T-cell (primary cell): ENCODE measurements around the gene PPIG. TPM values are rescaled to one million over a fixed set of nuclear protein-coding genes. Genes with fewer than 3 reads are reported as not detected.

ENCODE experiments used
- ATAC-seq, 4 experiments: fragments of 200-7000 bp in 3 of 4; fragments of 150-1000 bp in 1 of 4; cut with Tn5 transposase; replicated peaks in 1 of 4; 1 replicate in 3 of 4; 2 replicates in 1 of 4; pipeline ENCODE4 v1.10.0; 2021; ENCODE audit warnings: moderate library complexity in 3 of 4, mild to moderate bottlenecking in 2 of 4, moderate number of reproducible peaks in 1 of 4
- CTCF ChIA-PET, 2 donors: fragments of 300-600 bp; sonication (Branson Sonifier 250); formaldehyde crosslinking; loops; one replicate each; lab custom pipeline; 2022; ENCODE audit warnings: antibody characterized with exemption in 2 of 2; lab: Charles Lee
- POLR2A ChIA-PET, 2 donors: fragments of 300-600 bp; sonication (Branson Sonifier 250); formaldehyde crosslinking; loops; one replicate each; lab custom pipeline; 2022; ENCODE audit warnings: antibody characterized with exemption in 2 of 2; lab: Charles Lee
- DNase-seq, 35 experiments: peaks; one replicate each; pipeline versions ENCODE4 v3.0.0 to v3.0.0-alpha.2; 2013 to 2023
- H3K27ac ChIP-seq: one replicate; pipeline ENCODE4 v1.5.1; 2013; ENCODE audit warnings: low read length
- H3K27me3 ChIP-seq, 2 experiments: replicated peaks in 1 of 2; 1 replicate in 1 of 2; 2 replicates in 1 of 2; pipeline versions ENCODE4 v1.6.1 to v1.7.0; 2013; ENCODE audit warnings: low read length in 1 of 2, mixed read lengths in 1 of 2; ENCODE audit not compliant: control insufficient read depth in 2 of 2, insufficient read depth in 2 of 2; ENCODE audit errors: extremely low read depth in 1 of 2
- H3K36me3 ChIP-seq, 2 donors: 1 replicate in 1 of 2; 2 replicates in 1 of 2; pipeline versions ENCODE4 v1.6.1 to v1.7.0; 2013; ENCODE audit warnings: low read length in 1 of 2; ENCODE audit not compliant: control insufficient read depth in 2 of 2, insufficient read depth in 1 of 2; ENCODE audit errors: extremely low read depth in 1 of 2
- H3K4me1 ChIP-seq, 2 experiments: 1 replicate in 1 of 2; 2 replicates in 1 of 2; pipeline versions ENCODE4 v1.6.1 to v1.7.0; 2013; ENCODE audit warnings: low read length in 2 of 2, mixed read lengths in 1 of 2; ENCODE audit not compliant: insufficient read depth in 2 of 2, control insufficient read depth in 1 of 2; ENCODE audit errors: extremely low read depth in 1 of 2
- H3K4me3 ChIP-seq, 2 donors: 1 replicate in 1 of 2; 2 replicates in 1 of 2; pipeline versions ENCODE4 v1.5.1 to v1.7.0; 2013; ENCODE audit warnings: mild to moderate bottlenecking in 2 of 2, low read length in 1 of 2, moderate library complexity in 1 of 2; ENCODE audit not compliant: control insufficient read depth in 1 of 2; ENCODE audit errors: extremely low read depth in 1 of 2
- H3K9me3 ChIP-seq: 2 replicates; pipeline ENCODE4 v1.7.0; 2013
- H3K27ac Mint-ChIP-seq, 2 donors: one replicate each; pipeline ENCODE4 v1.8.0; 2020 to 2021; ENCODE audit warnings: mild to moderate bottlenecking in 2 of 2, mixed read lengths in 2 of 2
- H3K27me3 Mint-ChIP-seq, 2 donors: one replicate each; pipeline ENCODE4 v1.8.0; 2021 to 2022; ENCODE audit warnings: mixed read lengths in 2 of 2
- H3K36me3 Mint-ChIP-seq: one replicate; pipeline ENCODE4 v1.8.0; 2021; ENCODE audit warnings: mixed read lengths
- H3K4me1 Mint-ChIP-seq, 3 donors: one replicate each; pipeline ENCODE4 v1.8.0; 2020 to 2022; ENCODE audit warnings: mixed read lengths in 3 of 3, mild to moderate bottlenecking in 1 of 3
- H3K4me3 Mint-ChIP-seq, 3 donors: one replicate each; pipeline ENCODE4 v1.8.0; 2020 to 2022; ENCODE audit warnings: mild to moderate bottlenecking in 3 of 3, mixed read lengths in 3 of 3, moderate library complexity in 3 of 3
- H3K9me3 Mint-ChIP-seq, 3 donors: one replicate each; pipeline ENCODE4 v1.8.0; 2020 to 2022; ENCODE audit warnings: mixed read lengths in 3 of 3
- WGBS: methylation state at CpG from one replicate; pipeline ENCODE4 v1.1.5; 2013; ENCODE audit warnings: missing lambda C conversion rate; ENCODE audit not compliant: insufficient coverage; 5-methylcytosine and 5-hydroxymethylcytosine counted together
- total RNA-seq, 35 experiments: library from RNA in 6 of 35; stranded (reverse) in 6 of 35; fragments of 120-200 nt in 1 of 35; gene quantifications; one replicate each; pipeline versions ENCODE4 v1.2.1 to v1.2.4 and lab custom pipeline; 2013 to 2026

PPIG gene
- total RNA-seq, 5 donors from 2014 or later (not counting 1 experiment from before 2014, with no cell fraction given): 63.6 to 78.2 (median 71.3) TPM

DNA sequence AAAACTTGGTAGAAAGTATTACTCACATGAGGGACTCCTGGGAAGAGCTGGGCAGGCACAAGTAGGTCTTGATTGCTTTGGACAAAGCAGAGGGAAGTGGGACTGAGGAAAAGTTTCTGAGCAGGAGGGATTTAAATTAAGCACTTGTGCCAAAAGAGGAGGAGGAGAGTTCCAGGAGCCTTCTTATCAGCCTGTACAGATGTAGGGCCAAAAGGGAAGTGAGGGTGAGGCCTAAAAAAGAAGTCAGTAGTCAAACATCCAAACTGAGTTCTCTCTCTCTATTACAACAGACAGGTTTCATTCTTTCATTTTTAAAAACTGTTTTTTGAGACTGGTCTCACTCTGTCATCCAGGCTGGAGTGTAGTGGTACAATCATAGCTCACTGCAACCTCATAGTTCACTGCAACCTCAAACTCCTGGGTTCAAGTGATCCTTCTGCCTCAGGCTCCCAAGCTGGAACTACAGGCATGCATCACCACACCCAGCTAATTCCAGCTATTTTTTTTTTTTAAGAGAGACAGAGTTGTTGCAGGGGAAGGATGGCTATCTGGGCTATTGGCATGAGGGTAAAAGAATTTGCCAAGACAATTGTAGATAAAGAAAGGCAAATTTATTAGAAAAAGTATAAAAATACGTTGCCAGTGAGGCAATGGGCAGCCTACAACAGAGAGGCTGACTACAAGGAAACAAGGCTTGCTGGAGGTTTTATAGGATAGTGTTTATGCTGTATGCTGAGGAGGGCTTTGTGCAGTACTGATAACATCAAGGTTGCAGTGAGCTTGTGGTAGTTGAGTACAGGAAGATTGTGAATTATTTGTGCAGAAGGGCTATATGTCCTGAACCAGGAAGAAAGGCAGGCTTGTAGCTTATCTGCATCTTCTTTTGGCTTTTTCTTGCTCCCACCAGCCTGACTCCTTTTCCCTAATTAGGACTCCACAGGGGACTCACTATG is 81.1 kb downstream of the PPIG start:
- H3K9me3 Mint-ChIP-seq: no peaks in the 10 kb centered on the region
- POLR2A ChIA-PET: interaction anchor here in 1 of 2 donors (0.5 kb wide), 1 partner anchor 1412 kb away, joined by 3 read pairs; no protein-coding TSS in a partner anchor

DNA sequence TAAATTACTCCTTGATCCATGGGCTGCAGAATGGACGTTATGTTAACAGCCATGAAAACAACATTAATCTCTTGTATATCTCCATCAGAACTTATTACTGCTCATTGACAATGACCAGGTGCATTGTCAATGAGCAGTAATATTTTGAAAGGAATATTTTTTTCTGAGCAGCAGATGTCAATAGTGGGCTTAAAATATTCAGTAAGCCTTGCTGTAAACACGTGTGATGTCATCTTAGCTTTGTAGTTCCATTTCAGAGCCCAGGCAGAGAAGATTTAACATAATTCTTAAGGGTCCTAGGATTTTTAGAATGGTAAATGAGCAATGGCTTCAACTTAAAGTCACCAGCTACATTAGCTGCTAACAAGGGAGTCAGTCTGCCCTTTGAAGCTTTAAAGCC is 83.4 kb downstream of the PPIG start:
- no peaks in the 10 kb centered on the region for H3K27me3 Mint-ChIP-seq
- no peaks in the 10 kb centered on the region for H3K4me1 Mint-ChIP-seq

More for the DNA sequence above, 81.1 kb downstream of the PPIG start:
- H3K27me3 Mint-ChIP-seq: peaks cover 0 to 2% of the 10 kb centered on the region in 2 donors
- WGBS: 33% methylated on average over 1 of the region's 1 CpG
- H3K4me1 ChIP-seq: no peaks in the 10 kb centered on the region
- no peak overlapping the region for H3K27ac ChIP-seq
- H3K27me3 ChIP-seq: no peaks in the 10 kb centered on the region
- H3K4me3 Mint-ChIP-seq: no peak overlapping the region
- CTCF ChIA-PET: no interaction called here
- H3K36me3 ChIP-seq: no peaks in the 10 kb centered on the region
- H3K36me3 Mint-ChIP-seq: no peaks in the 10 kb centered on the region
- ATAC-seq (no peak), DNase-seq (no peak)
- H3K27ac Mint-ChIP-seq: no peak overlapping the region
- no peaks in the 10 kb centered on the region for H3K9me3 ChIP-seq
- H3K4me3 ChIP-seq: no peak overlapping the region
- H3K4me1 Mint-ChIP-seq: no peaks in the 10 kb centered on the region

DNA sequence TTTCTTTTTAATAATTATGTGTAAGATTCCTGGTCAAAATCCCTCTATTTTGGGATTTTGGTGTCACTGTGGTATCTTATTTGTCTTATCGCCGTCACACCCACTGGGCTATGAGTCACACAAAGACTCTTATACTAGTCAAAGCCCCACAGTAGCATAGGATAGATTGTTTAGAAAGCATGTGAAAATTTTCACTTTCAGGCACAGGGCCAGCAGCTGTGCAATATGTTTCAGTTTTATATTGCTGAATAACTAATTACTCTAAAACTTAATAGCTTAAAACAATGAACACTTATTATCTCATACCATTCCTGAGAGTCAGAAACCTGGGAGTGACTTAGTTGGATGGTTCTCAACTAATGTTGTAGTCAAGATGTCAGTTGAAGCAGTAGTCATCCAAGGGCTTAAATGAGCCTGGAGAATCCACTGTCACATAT is 86.1 kb downstream of the PPIG start:
- Histone ChIP-seq H3K9me3 (no peaks in the 10 kb centered on the region), H3K27ac (no peak overlapping the region), H3K27me3 (peaks cover 0 to 8% of the 10 kb centered on the region in 2 experiments), H3K36me3 (no peaks in the 10 kb centered on the region), H3K4me1 (no peaks in the 10 kb centered on the region), H3K4me3 (no peak overlapping the region)
- no peaks in the 10 kb centered on the region for H3K36me3 Mint-ChIP-seq
- DNase-seq: no peak
- H3K4me1 Mint-ChIP-seq: no peaks in the 10 kb centered on the region
- no peaks in the 10 kb centered on the region for H3K9me3 Mint-ChIP-seq
- CTCF ChIA-PET: interaction anchor here in 1 of 2 donors (0.5 to 0.7 kb wide), 3 partner anchors 19 to 151 kb away, joined by 3 to 6 read pairs (median 4); no protein-coding TSS in a partner anchor
- H3K4me3 Mint-ChIP-seq: no peak overlapping the region
- ATAC-seq: no peak
- POLR2A ChIA-PET: interaction anchor here in 1 of 2 donors (0.9 kb wide), 1 partner anchor 19 kb away, joined by 3 read pairs; no protein-coding TSS in a partner anchor
- no peak overlapping the region for H3K27ac Mint-ChIP-seq
- H3K27me3 Mint-ChIP-seq: peaks cover 0 to 4% of the 10 kb centered on the region in 2 donors
- no CpG with 5 or more reads among the region's 2 CpGs for WGBS

More for the DNA sequence above, 83.4 kb downstream of the PPIG start:
- 50% methylated on average over 1 of the region's 2 CpGs for WGBS
- Histone ChIP-seq H3K27ac (no peak overlapping the region), H3K4me3 (no peak overlapping the region), H3K9me3 (no peaks in the 10 kb centered on the region), H3K27me3 (peaks cover 0 to 7% of the 10 kb centered on the region in 2 experiments), H3K4me1 (no peaks in the 10 kb centered on the region), H3K36me3 (no peaks in the 10 kb centered on the region)
- H3K4me3 Mint-ChIP-seq: no peak overlapping the region
- CTCF ChIA-PET: interaction anchor here in 1 of 2 donors (0.6 to 1.2 kb wide), 5 partner anchors 10 to 103 kb away, joined by 3 to 6 read pairs (median 3); no protein-coding TSS in a partner anchor
- H3K36me3 Mint-ChIP-seq: no peaks in the 10 kb centered on the region
- DNase-seq: peak in 1 of 35 experiments; percentile 8
- no peaks in the 10 kb centered on the region for H3K9me3 Mint-ChIP-seq
- POLR2A ChIA-PET: interaction anchor here in 1 of 2 donors (0.5 kb wide), 1 partner anchor 70 kb away, joined by 6 read pairs; no protein-coding TSS in a partner anchor
- no peak for ATAC-seq
- H3K27ac Mint-ChIP-seq: no peak overlapping the region

DNA sequence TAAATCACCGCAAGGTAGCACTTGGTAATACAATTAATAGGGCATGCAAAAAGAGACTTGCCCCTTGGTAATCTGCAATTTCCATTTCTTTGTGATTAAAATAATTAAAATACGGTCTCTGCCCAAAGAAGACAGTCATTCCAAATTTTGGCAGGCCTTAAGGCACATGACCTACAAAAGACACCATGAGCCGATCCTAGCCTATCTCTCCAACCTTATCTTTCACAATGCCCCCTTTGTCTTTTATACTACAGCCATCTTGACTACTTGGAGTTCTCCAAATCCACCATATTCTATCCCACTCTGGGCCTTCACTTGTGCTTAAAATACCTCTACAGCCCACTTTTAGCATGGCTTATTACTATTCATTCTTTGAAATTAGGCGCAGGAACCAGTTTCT is 86.8 kb downstream of the PPIG start:
- H3K9me3 Mint-ChIP-seq: no peaks in the 10 kb centered on the region
- WGBS: 100% methylated on average over 3 of the region's 4 CpGs
- Histone ChIP-seq H3K36me3 (no peaks in the 10 kb centered on the region), H3K9me3 (no peaks in the 10 kb centered on the region), H3K27me3 (peaks cover 0 to 11% of the 10 kb centered on the region in 2 experiments), H3K4me1 (no peaks in the 10 kb centered on the region), H3K4me3 (no peak overlapping the region), H3K27ac (no peak overlapping the region)
- no peak overlapping the region for H3K27ac Mint-ChIP-seq
- no peak overlapping the region for H3K4me3 Mint-ChIP-seq
- no peaks in the 10 kb centered on the region for H3K4me1 Mint-ChIP-seq
- CTCF ChIA-PET: interaction anchor here in 1 of 2 donors (0.5 to 0.6 kb wide), 2 partner anchors 20 to 150 kb away, joined by 3 to 6 read pairs; no protein-coding TSS in a partner anchor
- ATAC-seq (no peak), DNase-seq (no peak)
- H3K36me3 Mint-ChIP-seq: no peaks in the 10 kb centered on the region
- POLR2A ChIA-PET: no interaction called here
- H3K27me3 Mint-ChIP-seq: peaks cover 0 to 4% of the 10 kb centered on the region in 2 donors

DNA sequence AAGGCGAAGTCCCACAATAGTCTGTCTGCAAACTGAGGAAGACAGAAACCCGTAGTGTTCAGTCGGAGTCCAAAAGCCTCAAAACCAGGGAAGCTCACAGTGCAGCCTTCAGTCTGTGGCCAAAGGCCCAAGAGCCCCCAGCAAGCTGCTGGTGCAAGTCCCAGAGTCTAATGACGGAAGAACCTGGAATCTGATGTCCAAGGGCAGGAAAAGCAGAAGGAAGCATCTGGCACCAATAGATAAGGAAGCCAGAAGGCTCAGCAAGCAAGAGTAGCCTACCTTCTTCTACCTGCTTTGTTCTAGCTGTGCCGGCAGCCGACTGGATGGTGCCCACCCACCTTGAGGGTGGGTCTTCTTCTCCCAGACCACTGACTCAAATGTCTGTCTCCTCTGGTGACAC is 88.3 kb downstream of the PPIG start:
- no peak for ATAC-seq
- no peak overlapping the region for H3K27ac ChIP-seq

DNA sequence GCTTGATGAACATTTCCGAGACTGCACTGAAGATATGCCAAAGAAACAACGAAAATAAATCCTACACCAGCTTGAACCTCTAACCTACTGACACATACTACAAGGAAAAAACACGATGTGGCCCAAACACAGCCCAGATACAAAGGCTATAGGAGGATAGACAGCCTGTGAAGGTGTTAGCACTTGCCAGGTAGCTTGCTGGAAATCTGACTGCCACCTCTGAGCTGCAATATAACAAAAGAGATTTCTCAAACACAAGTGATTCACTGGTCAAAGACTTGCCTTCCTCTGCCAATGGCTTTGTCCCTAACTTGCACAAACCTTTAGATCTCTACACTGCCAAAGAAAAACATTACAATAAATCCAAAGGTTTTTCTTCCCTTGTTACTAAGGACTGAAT is 89.0 kb downstream of the PPIG start:
- H3K27me3 ChIP-seq: peaks cover 0 to 11% of the 10 kb centered on the region in 2 experiments
- DNase-seq: no peak
- H3K36me3 ChIP-seq: no peaks in the 10 kb centered on the region
- 60% methylated on average over 1 of the region's 3 CpGs for WGBS
- H3K4me1 ChIP-seq: no peaks in the 10 kb centered on the region
- Mint-ChIP-seq H3K4me1 (no peaks in the 10 kb centered on the region), H3K27ac (no peak overlapping the region), H3K27me3 (peaks cover 2 to 4% of the 10 kb centered on the region in 2 donors), H3K4me3 (no peak overlapping the region), H3K9me3 (no peaks in the 10 kb centered on the region), H3K36me3 (no peaks in the 10 kb centered on the region)
- no peak for ATAC-seq
- H3K4me3 ChIP-seq: no peak overlapping the region
- no peaks in the 10 kb centered on the region for H3K9me3 ChIP-seq
- no peak overlapping the region for H3K27ac ChIP-seq
- POLR2A ChIA-PET: no interaction called here
- CTCF ChIA-PET: no interaction called here

More for the DNA sequence above, 88.3 kb downstream of the PPIG start:
- Histone ChIP-seq H3K4me3 (no peak overlapping the region), H3K27me3 (peaks cover 0 to 11% of the 10 kb centered on the region in 2 experiments), H3K36me3 (no peaks in the 10 kb centered on the region), H3K4me1 (no peaks in the 10 kb centered on the region), H3K9me3 (no peaks in the 10 kb centered on the region)
- Mint-ChIP-seq H3K36me3 (no peaks in the 10 kb centered on the region), H3K27me3 (peaks cover 2 to 4% of the 10 kb centered on the region in 2 donors), H3K4me1 (no peaks in the 10 kb centered on the region), H3K4me3 (no peak overlapping the region), H3K27ac (no peak overlapping the region), H3K9me3 (no peaks in the 10 kb centered on the region)
- DNase-seq: no peak
- CTCF ChIA-PET: no interaction called here
- 48% methylated on average over 5 of the region's 6 CpGs for WGBS
- POLR2A ChIA-PET: no interaction called here
